ENCODE results near the gene AUTS2.

DNA sequence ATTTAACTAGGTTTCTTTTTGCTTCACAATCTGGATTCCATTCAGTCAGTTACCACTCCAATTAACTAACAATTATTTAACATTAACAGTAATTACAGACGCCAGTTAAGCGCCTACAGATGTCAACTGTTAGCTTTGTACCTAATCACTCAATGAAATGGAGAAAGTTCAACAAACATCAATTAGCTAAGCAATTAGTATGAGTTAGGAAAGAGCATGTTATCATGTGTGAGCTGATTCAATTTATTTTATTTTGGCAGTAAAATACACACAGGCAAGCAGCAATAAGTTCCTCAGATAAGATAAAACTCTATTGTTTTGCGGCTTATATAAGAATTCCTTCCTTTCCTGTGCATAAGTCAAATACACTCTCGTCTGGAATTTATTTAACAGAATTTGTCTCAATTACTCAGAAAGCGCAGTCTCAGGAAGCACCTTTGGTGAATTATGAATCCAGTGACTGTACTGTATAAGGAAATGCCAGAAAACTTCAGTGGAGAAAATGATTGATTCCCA lies 1106.6 kb downstream of the AUTS2 start:
- TF ChIP-seq POLR2AphosphoS5 (IDR thresholded peaks at IDR 0.05; ENCODE audit: low read depth, low read length): no peak
- TF ChIP-seq, protein P1, sequence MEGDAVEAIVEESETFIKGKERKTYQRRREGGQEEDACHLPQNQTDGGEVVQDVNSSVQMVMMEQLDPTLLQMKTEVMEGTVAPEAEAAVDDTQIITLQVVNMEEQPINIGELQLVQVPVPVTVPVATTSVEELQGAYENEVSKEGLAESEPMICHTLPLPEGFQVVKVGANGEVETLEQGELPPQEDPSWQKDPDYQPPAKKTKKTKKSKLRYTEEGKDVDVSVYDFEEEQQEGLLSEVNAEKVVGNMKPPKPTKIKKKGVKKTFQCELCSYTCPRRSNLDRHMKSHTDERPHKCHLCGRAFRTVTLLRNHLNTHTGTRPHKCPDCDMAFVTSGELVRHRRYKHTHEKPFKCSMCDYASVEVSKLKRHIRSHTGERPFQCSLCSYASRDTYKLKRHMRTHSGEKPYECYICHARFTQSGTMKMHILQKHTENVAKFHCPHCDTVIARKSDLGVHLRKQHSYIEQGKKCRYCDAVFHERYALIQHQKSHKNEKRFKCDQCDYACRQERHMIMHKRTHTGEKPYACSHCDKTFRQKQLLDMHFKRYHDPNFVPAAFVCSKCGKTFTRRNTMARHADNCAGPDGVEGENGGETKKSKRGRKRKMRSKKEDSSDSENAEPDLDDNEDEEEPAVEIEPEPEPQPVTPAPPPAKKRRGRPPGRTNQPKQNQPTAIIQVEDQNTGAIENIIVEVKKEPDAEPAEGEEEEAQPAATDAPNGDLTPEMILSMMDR (IDR thresholded peaks at IDR 0.05): no peak

Measured in Panc1 (cell line).